Measurements from ENCODE around the gene NPR1. TPM values are rescaled to one million over a fixed set of nuclear protein-coding genes. Genes with fewer than 3 reads are reported as not detected.
A peak's percentile ranks its signal among the peaks of the same experiment; 100 is the strongest.
"Not testable (repeated sequence)": the region's sequence is repeated elsewhere in the genome, so short reads cannot be mapped to it uniquely, and the experiment has no call there.

Gene NPR1
- total RNA-seq, 3 donors from 2014 or later, result 19.9 to 134 (median 46.5) TPM

GRCh38 chr1:153663211-153663610, 15.3 kb upstream of the NPR1 start:
- no peak for DNase-seq (ENCODE audit: low spot score in 2 of 2)
- TF ChIP-seq POLR2AphosphoS5 (IDR thresholded peaks at IDR 0.05) (no peak), POLR2A (IDR thresholded peaks at IDR 0.05) (no peak)
- TF ChIP-seq, protein P1, sequence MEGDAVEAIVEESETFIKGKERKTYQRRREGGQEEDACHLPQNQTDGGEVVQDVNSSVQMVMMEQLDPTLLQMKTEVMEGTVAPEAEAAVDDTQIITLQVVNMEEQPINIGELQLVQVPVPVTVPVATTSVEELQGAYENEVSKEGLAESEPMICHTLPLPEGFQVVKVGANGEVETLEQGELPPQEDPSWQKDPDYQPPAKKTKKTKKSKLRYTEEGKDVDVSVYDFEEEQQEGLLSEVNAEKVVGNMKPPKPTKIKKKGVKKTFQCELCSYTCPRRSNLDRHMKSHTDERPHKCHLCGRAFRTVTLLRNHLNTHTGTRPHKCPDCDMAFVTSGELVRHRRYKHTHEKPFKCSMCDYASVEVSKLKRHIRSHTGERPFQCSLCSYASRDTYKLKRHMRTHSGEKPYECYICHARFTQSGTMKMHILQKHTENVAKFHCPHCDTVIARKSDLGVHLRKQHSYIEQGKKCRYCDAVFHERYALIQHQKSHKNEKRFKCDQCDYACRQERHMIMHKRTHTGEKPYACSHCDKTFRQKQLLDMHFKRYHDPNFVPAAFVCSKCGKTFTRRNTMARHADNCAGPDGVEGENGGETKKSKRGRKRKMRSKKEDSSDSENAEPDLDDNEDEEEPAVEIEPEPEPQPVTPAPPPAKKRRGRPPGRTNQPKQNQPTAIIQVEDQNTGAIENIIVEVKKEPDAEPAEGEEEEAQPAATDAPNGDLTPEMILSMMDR (IDR thresholded peaks at IDR 0.05), result no peak
- intact Hi-C loops (cut with DNase I; ENCODE audit: low total_unique reads), result loop anchor here (2.0 kb wide), 1 partner anchor 60 kb away; no protein-coding TSS in a partner anchor

GRCh38 chr1:153667439-153667838, 11.0 kb upstream of the NPR1 start:
- peaks cover 0 to 12% of the 10 kb centered on the region in 2 donors for H3K4me1 ChIP-seq
- H3K36me3 ChIP-seq, result peaks cover 8% of the 10 kb centered on the region
- TF ChIP-seq, protein P1 (IDR thresholded peaks at IDR 0.05), result no peak
- TF ChIP-seq POLR2AphosphoS5 (IDR thresholded peaks at IDR 0.05), result no peak
- TF ChIP-seq POLR2A (IDR thresholded peaks at IDR 0.05), result no peak
- H3K27me3 ChIP-seq, result no peaks in the 10 kb centered on the region
- DNase-seq (ENCODE audit: low spot score in 2 of 2), result no peak
- H3K9me3 ChIP-seq, result no peaks in the 10 kb centered on the region
- H3K4me3 ChIP-seq, result no peak overlapping the region
- intact Hi-C loops (cut with DNase I; ENCODE audit: low total_unique reads), result no loop called here
- peak overlapping the region in 1 of 2 donors; percentile 46 for H3K27ac ChIP-seq

More at GRCh38 chr1:153663211-153663610, 15.3 kb upstream of the NPR1 start:
- no peak overlapping the region for H3K4me3 ChIP-seq
- H3K27ac ChIP-seq, result no peak overlapping the region
- peaks cover 11% of the 10 kb centered on the region for H3K36me3 ChIP-seq
- H3K9me3 ChIP-seq, result no peaks in the 10 kb centered on the region
- no peaks in the 10 kb centered on the region for H3K27me3 ChIP-seq
- peaks cover 0 to 4% of the 10 kb centered on the region in 2 donors for H3K4me1 ChIP-seq

DNA sequence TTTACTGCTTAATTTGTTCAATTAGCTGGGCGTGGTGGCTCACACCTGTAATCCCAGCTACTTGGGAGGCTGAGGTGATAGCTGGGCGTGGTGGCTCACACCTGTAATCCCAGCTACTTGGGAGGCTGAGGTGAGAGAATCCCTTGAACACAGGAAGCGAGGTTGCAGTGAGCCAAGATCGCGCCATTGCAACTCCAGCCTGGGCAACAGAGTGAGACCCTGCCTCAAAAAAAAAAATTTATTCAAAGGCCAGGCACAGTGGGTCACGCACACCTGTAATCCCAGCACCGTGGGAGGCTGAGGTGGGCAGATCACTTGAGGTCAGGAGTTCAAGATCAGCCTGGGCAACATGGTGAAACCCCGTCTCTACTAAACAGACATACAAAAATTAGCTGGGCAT, 9.8 kb upstream of the NPR1 start:
- H3K4me3 ChIP-seq; H3K27me3 ChIP-seq; H3K9me3 ChIP-seq; intact Hi-C loops (cut with DNase I; ENCODE audit: low total_unique reads); DNase-seq (ENCODE audit: low spot score in 2 of 2); H3K36me3 ChIP-seq: not testable (repeated sequence)
- peaks cover 0 to 12% of the 10 kb centered on the region in 2 donors for H3K4me1 ChIP-seq
- H3K27ac ChIP-seq, result peak overlapping the region; percentile 2 to 46

DNA sequence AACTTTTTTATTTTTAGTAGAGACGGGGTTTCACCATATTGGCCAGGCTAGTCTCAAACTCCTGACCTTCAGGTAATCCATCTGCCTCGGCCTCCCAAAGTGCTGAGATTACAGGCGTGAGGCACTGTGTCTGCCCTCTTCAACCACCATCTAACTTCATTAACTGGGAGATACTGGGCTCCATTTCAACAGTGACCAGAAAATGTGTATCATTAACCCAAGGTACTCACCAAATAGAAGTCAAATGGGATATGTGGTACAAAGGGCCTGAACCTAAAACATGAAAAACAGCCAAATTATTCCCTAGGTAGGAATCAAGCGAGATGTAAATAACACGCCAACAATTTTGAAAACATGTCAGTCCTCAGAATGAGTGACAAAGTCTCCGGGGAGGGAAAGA, 8.9 kb upstream of the NPR1 start:
- peak overlapping the region; percentile 84 to 86 for H3K27ac ChIP-seq
- H3K9me3 ChIP-seq, result no peaks in the 10 kb centered on the region
- intact Hi-C loops (cut with DNase I; ENCODE audit: low total_unique reads), result loop anchor here (10.0 kb wide), 1 partner anchor 105 kb away; the partner anchor contains the start of gene SLC27A3
- TF ChIP-seq, protein P1 (IDR thresholded peaks at IDR 0.05), result no peak
- no peak for TF ChIP-seq POLR2A (IDR thresholded peaks at IDR 0.05)
- TF ChIP-seq POLR2AphosphoS5 (IDR thresholded peaks at IDR 0.05), result no peak
- peaks cover under 1% of the 10 kb centered on the region for H3K36me3 ChIP-seq
- DNase-seq (ENCODE audit: low spot score in 2 of 2), result no peak
- H3K27me3 ChIP-seq, result no peaks in the 10 kb centered on the region
- H3K4me3 ChIP-seq, result peak overlapping the region in 2 of 3 donors; percentile 84
- H3K4me1 ChIP-seq, result peaks cover 0 to 12% of the 10 kb centered on the region in 2 donors

GRCh38 chr1:153670257-153670858, 8.1 kb upstream of the NPR1 start:
- TF ChIP-seq POLR2AphosphoS5 (IDR thresholded peaks at IDR 0.05) (no peak), POLR2A (IDR thresholded peaks at IDR 0.05) (no peak)
- TF ChIP-seq, protein P1 (IDR thresholded peaks at IDR 0.05), result no peak
- Histone ChIP-seq H3K36me3 (no peaks in the 10 kb centered on the region), H3K27ac (peak overlapping the region; percentile 84 to 86), H3K27me3 (no peaks in the 10 kb centered on the region), H3K9me3 (no peaks in the 10 kb centered on the region), H3K4me3 (peak overlapping the region; percentile 82 to 84 (median 84)), H3K4me1 (peaks cover 0 to 12% of the 10 kb centered on the region in 2 donors)
- no peak for DNase-seq (ENCODE audit: low spot score in 2 of 2)
- intact Hi-C loops (cut with DNase I; ENCODE audit: low total_unique reads), result loop anchor here (10.0 kb wide), 1 partner anchor 104 kb away; the partner anchor contains the start of gene SLC27A3

Measured in breast epithelium (tissue), 4 donors.